CD4-positive, CD25-positive, alpha-beta regulatory T cell (primary cell): ENCODE results near the gene FKBP1B. TPM values are rescaled to one million over a fixed set of nuclear protein-coding genes. Genes with fewer than 3 reads are reported as not detected.
"Not testable (repeated sequence)": the region's sequence is repeated elsewhere in the genome, so short reads cannot be mapped to it uniquely, and the experiment has no call there.

Experiments used
- ATAC-seq, 2 donors: fragments of 150-1000 bp; cut with Tn5 transposase; one replicate each; pipeline ENCODE4 v1.10.0; 2021; ENCODE audit warnings: low read depth in 2 of 2, moderate number of reproducible peaks in 2 of 2, moderate library complexity in 1 of 2
- DNase-seq, 3 donors: peaks; one replicate each; pipeline versions ENCODE4 v3.0.0 to v3.0.0-alpha.2; 2012 to 2022; ENCODE audit warnings: mixed read lengths in 1 of 3
- H3K27ac ChIP-seq: one replicate; pipeline ENCODE4 v1.7.0; 2013; ENCODE audit warnings: mild to moderate bottlenecking, low read length; ENCODE audit not compliant: insufficient read depth, poor library complexity, severe bottlenecking
- H3K27me3 ChIP-seq: one replicate; pipeline ENCODE4 v1.7.0; 2013; ENCODE audit warnings: low read length; ENCODE audit not compliant: control insufficient read depth, insufficient read depth
- H3K36me3 ChIP-seq: one replicate; pipeline ENCODE4 v1.7.0; 2013; ENCODE audit warnings: mild to moderate bottlenecking, low read length, moderate library complexity; ENCODE audit not compliant: control insufficient read depth, insufficient read depth
- H3K4me1 ChIP-seq: 2 replicates; pipeline ENCODE4 v1.7.0; 2013; ENCODE audit warnings: mild to moderate bottlenecking, low read length; ENCODE audit not compliant: insufficient read depth, control insufficient read depth, poor library complexity, severe bottlenecking
- H3K4me3 ChIP-seq: one replicate; pipeline ENCODE4 v1.7.0; 2013; ENCODE audit warnings: low read depth, mild to moderate bottlenecking, low read length, moderate library complexity
- H3K9me3 ChIP-seq, 2 experiments: 1 replicate in 1 of 2; 2 replicates in 1 of 2; pipeline ENCODE4 v1.7.0; 2013; ENCODE audit warnings: low read length in 2 of 2, mild to moderate bottlenecking in 1 of 2, moderate library complexity in 1 of 2; ENCODE audit not compliant: control insufficient read depth in 2 of 2
- H3K27ac Mint-ChIP-seq, 3 donors: one replicate each; pipeline ENCODE4 v1.8.0; 2020 to 2022; ENCODE audit warnings: mild to moderate bottlenecking in 3 of 3, mixed read lengths in 3 of 3, moderate library complexity in 2 of 3
- H3K27me3 Mint-ChIP-seq: one replicate; pipeline ENCODE4 v1.8.0; 2022; ENCODE audit warnings: mild to moderate bottlenecking, mixed read lengths
- H3K36me3 Mint-ChIP-seq: one replicate; pipeline ENCODE4 v1.8.0; 2020; ENCODE audit warnings: mixed read lengths
- H3K4me1 Mint-ChIP-seq, 4 donors: one replicate each; pipeline ENCODE4 v1.8.0; 2020 to 2022; ENCODE audit warnings: mixed read lengths in 4 of 4, mild to moderate bottlenecking in 1 of 4
- H3K4me3 Mint-ChIP-seq, 4 donors: one replicate each; pipeline ENCODE4 v1.8.0; 2020 to 2022; ENCODE audit warnings: mild to moderate bottlenecking in 4 of 4, mixed read lengths in 4 of 4, moderate library complexity in 3 of 4
- H3K9me3 Mint-ChIP-seq, 7 donors: one replicate each; pipeline ENCODE4 v1.8.0; 2020 to 2022; ENCODE audit warnings: mixed read lengths in 7 of 7, mild to moderate bottlenecking in 3 of 7, moderate library complexity in 2 of 7
- polyA plus RNA-seq, 4 donors: library from polyadenylated mRNA; unstranded; fragments of 300-500 nt; fragmentation: Illumina TruSeq; gene quantifications; one replicate each; pipeline ENCODE4 v1.2.3, GENCODE V29; 2021
- total RNA-seq: library from RNA; stranded (reverse); gene quantifications from one replicate; pipeline ENCODE4 v1.2.3, GENCODE V29; 2022

FKBP1B gene
- total and polyA plus RNA-seq, 5 donors from 2014 or later = 1.1 to 3.0 (median 1.2) TPM

- ATAC-seq, H3K27ac Mint-ChIP-seq, H3K36me3 ChIP-seq, H3K4me3 ChIP-seq, DNase-seq, H3K4me1 Mint-ChIP-seq, H3K4me3 Mint-ChIP-seq, H3K27me3 Mint-ChIP-seq, H3K27me3 ChIP-seq, H3K9me3 ChIP-seq, H3K27ac ChIP-seq, H3K4me1 ChIP-seq: not testable (repeated sequence)
- peaks cover 3 to 33% (median 13%) of the 10 kb centered on the region in 7 donors for H3K9me3 Mint-ChIP-seq
- H3K36me3 Mint-ChIP-seq = peaks cover 25% of the 10 kb centered on the region
Observed at GRCh38 chr2:24109431-24109830, 59.9 kb downstream of the FKBP1B start.

GRCh38 chr2:24110660-24111303 is 61.2 kb downstream of the FKBP1B start:
- H3K27ac ChIP-seq = no peak overlapping the region
- Mint-ChIP-seq H3K4me3 (no peak overlapping the region), H3K27me3 (peaks cover 4% of the 10 kb centered on the region), H3K9me3 (peaks cover 3 to 29% (median 10%) of the 10 kb centered on the region in 7 donors), H3K4me1 (peaks cover 0 to 4% (median 0%) of the 10 kb centered on the region in 4 donors), H3K27ac (no peak overlapping the region), H3K36me3 (peaks cover 23% of the 10 kb centered on the region)
- ATAC-seq (no peak), DNase-seq (no peak)
- H3K27me3 ChIP-seq = no peaks in the 10 kb centered on the region
- H3K4me3 ChIP-seq = no peak overlapping the region
- no peaks in the 10 kb centered on the region for H3K36me3 ChIP-seq
- no peaks in the 10 kb centered on the region for H3K4me1 ChIP-seq
- peaks cover 3 to 7% of the 10 kb centered on the region in 2 experiments for H3K9me3 ChIP-seq

- H3K9me3 Mint-ChIP-seq = peaks cover 3 to 26% (median 10%) of the 10 kb centered on the region in 7 donors
Observed at GRCh38 chr2:24111407-24111901, 61.9 kb downstream of the FKBP1B start.

More at GRCh38 chr2:24111407-24111901, 61.9 kb downstream of the FKBP1B start:
- DNase-seq = no peak
- Histone ChIP-seq H3K27ac (no peak overlapping the region), H3K27me3 (no peaks in the 10 kb centered on the region), H3K4me1 (no peaks in the 10 kb centered on the region), H3K4me3 (no peak overlapping the region), H3K36me3 (no peaks in the 10 kb centered on the region), H3K9me3 (peaks cover 3 to 4% of the 10 kb centered on the region in 2 experiments)
- Mint-ChIP-seq H3K4me1 (peaks cover 0 to 4% (median 0%) of the 10 kb centered on the region in 4 donors), H3K4me3 (no peak overlapping the region), H3K36me3 (peaks cover 20% of the 10 kb centered on the region), H3K27ac (no peak overlapping the region), H3K27me3 (peaks cover 4% of the 10 kb centered on the region)
- no peak for ATAC-seq

Other genes starting within 250 kb of the FKBP1B start
- gene ATAD2B, start 122.6 kb upstream of the FKBP1B start, total RNA-seq = 53.2 TPM
- 1 to 10 TPM; 4.0 to 8.3 (median 7.0) TPM for gene ATAD2B, start 122.6 kb upstream of the FKBP1B start, polyA plus RNA-seq
- gene UBXN2A, start 109.3 kb upstream of the FKBP1B start, total RNA-seq = 15.0 TPM
- 1 to 10 TPM; 7.7 to 9.8 (median 8.6) TPM for gene UBXN2A, start 109.3 kb upstream of the FKBP1B start, polyA plus RNA-seq
- gene MFSD2B, start 39.7 kb upstream of the FKBP1B start, total RNA-seq = 0.39 TPM
- not detected for gene MFSD2B, start 39.7 kb upstream of the FKBP1B start, polyA plus RNA-seq
- 6.3 TPM for gene WDCP, start 2.4 kb upstream of the FKBP1B start, total RNA-seq
- gene WDCP, start 2.4 kb upstream of the FKBP1B start, polyA plus RNA-seq = 10 to 100 TPM in 1 of 4 donors, 1 to 10 TPM in 3; 3.4 to 11.0 (median 4.9) TPM
- 62.3 TPM for gene SF3B6, start 26.6 kb downstream of the FKBP1B start, total RNA-seq
- 100 to 1,000 TPM; 200 to 255 (median 224) TPM for gene SF3B6, start 26.6 kb downstream of the FKBP1B start, polyA plus RNA-seq
- gene TP53I3, start 35.1 kb downstream of the FKBP1B start, total RNA-seq = 1.5 TPM
- gene TP53I3, start 35.1 kb downstream of the FKBP1B start, polyA plus RNA-seq = 1 to 10 TPM in 1 of 4 donors, under 1 TPM in 2, not detected in 1; 0.25 to 1.4 (median 0.69) TPM
- gene PFN4, start 73.6 kb downstream of the FKBP1B start, total RNA-seq = not detected
- not detected for gene PFN4, start 73.6 kb downstream of the FKBP1B start, polyA plus RNA-seq
- gene FAM228B, start 73.7 kb downstream of the FKBP1B start, total RNA-seq = 11.6 TPM
- 1 to 10 TPM; 3.5 to 4.8 (median 4.1) TPM for gene FAM228B, start 73.7 kb downstream of the FKBP1B start, polyA plus RNA-seq
- not detected for gene FAM228A, start 125.3 kb downstream of the FKBP1B start, total RNA-seq
- gene FAM228A, start 125.3 kb downstream of the FKBP1B start, polyA plus RNA-seq = not detected